Body of pancreas (tissue), 4 donors: ENCODE results near the gene PLXNB1.

ENCODE experiments used
- CTCF ChIP-seq, 7 experiments: fragments of 450-650 bp in 4 of 7; fragments of 200-600 bp in 3 of 7; sonication (generic) in 3 of 7; IDR thresholded peaks; one replicate each; pipeline ENCODE4 v1.5.1; 2016 to 2019; ENCODE audit warnings: antibody characterized with exemption in 7 of 7
- POLR2A ChIP-seq, 3 donors: fragments of 450-650 bp; IDR thresholded peaks; one replicate each; pipeline ENCODE4 v1.6.1; 2016; ENCODE audit warnings: antibody characterized with exemption in 3 of 3, mild to moderate bottlenecking in 2 of 3

- TF ChIP-seq CTCF (IDR thresholded peaks at IDR 0.05) (no peak), POLR2A (IDR thresholded peaks at IDR 0.05) (no peak)
These were observed 45.3 kb upstream of the PLXNB1 start for GRCh38 chr3:48475188-48475587.
